Measurements from ENCODE around the gene NR5A1.

Gene NR5A1

DNA sequence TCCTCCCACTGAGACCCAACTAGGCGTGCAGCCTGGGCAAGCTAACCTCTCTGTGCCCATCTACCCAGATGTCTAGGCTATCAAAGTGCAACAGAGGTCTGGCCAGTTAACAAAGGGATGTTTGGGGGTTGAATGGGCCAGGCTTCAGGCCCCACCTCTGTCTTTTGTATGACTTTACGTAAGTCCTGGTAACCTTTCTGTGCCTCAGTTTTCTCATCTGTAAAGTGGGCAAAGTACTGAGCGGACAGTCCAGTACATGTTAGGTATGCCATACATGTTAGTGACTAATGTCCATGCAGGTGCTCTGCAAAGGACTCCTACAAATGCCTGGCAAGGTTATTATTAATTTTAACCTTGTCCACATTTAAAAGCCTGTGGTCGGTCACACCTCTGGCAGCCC is 14.0 kb downstream of the NR5A1 start:
- Histone ChIP-seq H3K27ac (ENCODE audit: low read depth, low read length) (no peak overlapping the region), H3K4me1 (ENCODE audit: control insufficient read depth in 1 of 2, insufficient read depth in 2 of 2, low read length in 2 of 2) (no peaks in the 10 kb centered on the region), H3K27me3 (ENCODE audit: control insufficient read depth in 1 of 2, insufficient read depth in 2 of 2, low read length in 2 of 2) (peaks cover 4 to 15% of the 10 kb centered on the region in 2 donors), H3K4me3 (ENCODE audit: low read depth in 1 of 2, low read length in 2 of 2) (no peak overlapping the region), H3K9me3 (ENCODE audit: control insufficient read depth in 1 of 2, low read length in 2 of 2) (no peaks in the 10 kb centered on the region), H3K9ac (ENCODE audit: low read depth in 1 of 2, low read length in 2 of 2) (no peak overlapping the region), H3K36me3 (ENCODE audit: control insufficient read depth in 1 of 2, insufficient read depth in 2 of 2, low read length in 2 of 2) (no peaks in the 10 kb centered on the region)

DNA sequence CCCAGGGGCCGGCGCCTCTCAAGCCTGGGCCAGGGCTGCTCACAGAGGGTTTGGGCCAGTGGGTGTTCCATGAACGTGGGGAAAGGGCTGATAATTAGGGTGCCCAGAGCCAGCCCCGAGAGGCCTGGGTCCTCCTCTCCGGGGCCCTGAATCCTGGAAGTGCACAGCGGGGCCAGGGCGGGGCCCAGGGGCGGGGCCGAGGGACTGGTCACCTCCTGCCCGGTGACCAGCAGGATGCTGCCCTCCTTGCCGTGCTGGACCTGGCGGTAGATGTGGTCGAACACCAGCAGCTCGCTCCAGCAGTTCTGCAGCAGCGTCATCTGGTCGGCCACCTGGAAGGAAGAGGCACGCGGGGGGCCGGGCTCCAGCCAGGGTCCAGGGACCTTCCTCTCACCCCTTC is 14.4 kb downstream of the NR5A1 start:
- no peak overlapping the region for H3K9ac ChIP-seq (ENCODE audit: low read depth in 1 of 2, low read length in 2 of 2)
- no peak overlapping the region for H3K4me3 ChIP-seq (ENCODE audit: low read depth in 1 of 2, low read length in 2 of 2)
- H3K27me3 ChIP-seq (ENCODE audit: control insufficient read depth in 1 of 2, insufficient read depth in 2 of 2, low read length in 2 of 2) = peaks cover 4 to 15% of the 10 kb centered on the region in 2 donors
- no peaks in the 10 kb centered on the region for H3K36me3 ChIP-seq (ENCODE audit: control insufficient read depth in 1 of 2, insufficient read depth in 2 of 2, low read length in 2 of 2)
- H3K4me1 ChIP-seq (ENCODE audit: control insufficient read depth in 1 of 2, insufficient read depth in 2 of 2, low read length in 2 of 2) = no peaks in the 10 kb centered on the region
- no peaks in the 10 kb centered on the region for H3K9me3 ChIP-seq (ENCODE audit: control insufficient read depth in 1 of 2, low read length in 2 of 2)
- no peak overlapping the region for H3K27ac ChIP-seq (ENCODE audit: low read depth, low read length)

- Histone ChIP-seq H3K9me3 (ENCODE audit: control insufficient read depth in 1 of 2, low read length in 2 of 2) (no peaks in the 10 kb centered on the region), H3K4me1 (ENCODE audit: control insufficient read depth in 1 of 2, insufficient read depth in 2 of 2, low read length in 2 of 2) (no peaks in the 10 kb centered on the region), H3K27ac (ENCODE audit: low read depth, low read length) (no peak overlapping the region), H3K27me3 (ENCODE audit: control insufficient read depth in 1 of 2, insufficient read depth in 2 of 2, low read length in 2 of 2) (peaks cover 5 to 27% of the 10 kb centered on the region in 2 donors), H3K36me3 (ENCODE audit: control insufficient read depth in 1 of 2, insufficient read depth in 2 of 2, low read length in 2 of 2) (no peaks in the 10 kb centered on the region), H3K4me3 (ENCODE audit: low read depth in 1 of 2, low read length in 2 of 2) (no peak overlapping the region), H3K9ac (ENCODE audit: low read depth in 1 of 2, low read length in 2 of 2) (no peak overlapping the region)
These were observed 15.9 kb downstream of the NR5A1 start for GRCh38 chr9:124491049-124491975.

GRCh38 chr9:124490004-124490403 is 17.2 kb downstream of the NR5A1 start:
- no peak overlapping the region for H3K27ac ChIP-seq (ENCODE audit: low read depth, low read length)
- peaks cover 8 to 25% of the 10 kb centered on the region in 2 donors for H3K27me3 ChIP-seq (ENCODE audit: control insufficient read depth in 1 of 2, insufficient read depth in 2 of 2, low read length in 2 of 2)
- no peak overlapping the region for H3K9ac ChIP-seq (ENCODE audit: low read depth in 1 of 2, low read length in 2 of 2)

DNA sequence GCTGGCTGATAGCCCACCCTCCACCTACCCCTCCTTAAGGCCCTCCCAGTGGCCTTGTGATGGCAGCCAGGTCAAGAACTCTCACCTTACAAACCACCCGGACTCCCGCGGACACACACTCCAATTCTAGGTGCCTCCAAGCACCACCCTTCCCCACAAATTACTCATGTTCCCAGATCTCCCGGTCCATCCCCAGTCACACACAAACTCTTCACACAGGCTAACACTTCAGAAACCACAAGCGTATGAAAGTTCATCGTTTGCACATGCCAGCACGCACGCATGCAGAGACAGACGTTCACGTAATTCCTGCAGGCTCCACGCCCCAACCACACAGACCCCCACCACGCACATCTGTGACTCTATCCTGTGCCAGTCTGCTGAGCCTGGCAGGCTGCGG is 18.0 kb downstream of the NR5A1 start:
- no peaks in the 10 kb centered on the region for H3K36me3 ChIP-seq (ENCODE audit: control insufficient read depth in 1 of 2, insufficient read depth in 2 of 2, low read length in 2 of 2)
- H3K27ac ChIP-seq (ENCODE audit: low read depth, low read length) = no peak overlapping the region
- H3K4me1 ChIP-seq (ENCODE audit: control insufficient read depth in 1 of 2, insufficient read depth in 2 of 2, low read length in 2 of 2) = no peaks in the 10 kb centered on the region
- H3K9me3 ChIP-seq (ENCODE audit: control insufficient read depth in 1 of 2, low read length in 2 of 2) = no peaks in the 10 kb centered on the region
- H3K27me3 ChIP-seq (ENCODE audit: control insufficient read depth in 1 of 2, insufficient read depth in 2 of 2, low read length in 2 of 2) = peaks cover 8 to 25% of the 10 kb centered on the region in 2 donors
- H3K9ac ChIP-seq (ENCODE audit: low read depth in 1 of 2, low read length in 2 of 2) = no peak overlapping the region
- H3K4me3 ChIP-seq (ENCODE audit: low read depth in 1 of 2, low read length in 2 of 2) = no peak overlapping the region

More at GRCh38 chr9:124490004-124490403, 17.2 kb downstream of the NR5A1 start:
- Histone ChIP-seq H3K9me3 (ENCODE audit: control insufficient read depth in 1 of 2, low read length in 2 of 2) (no peaks in the 10 kb centered on the region), H3K4me1 (ENCODE audit: control insufficient read depth in 1 of 2, insufficient read depth in 2 of 2, low read length in 2 of 2) (no peaks in the 10 kb centered on the region), H3K36me3 (ENCODE audit: control insufficient read depth in 1 of 2, insufficient read depth in 2 of 2, low read length in 2 of 2) (no peaks in the 10 kb centered on the region), H3K4me3 (ENCODE audit: low read depth in 1 of 2, low read length in 2 of 2) (no peak overlapping the region)

DNA sequence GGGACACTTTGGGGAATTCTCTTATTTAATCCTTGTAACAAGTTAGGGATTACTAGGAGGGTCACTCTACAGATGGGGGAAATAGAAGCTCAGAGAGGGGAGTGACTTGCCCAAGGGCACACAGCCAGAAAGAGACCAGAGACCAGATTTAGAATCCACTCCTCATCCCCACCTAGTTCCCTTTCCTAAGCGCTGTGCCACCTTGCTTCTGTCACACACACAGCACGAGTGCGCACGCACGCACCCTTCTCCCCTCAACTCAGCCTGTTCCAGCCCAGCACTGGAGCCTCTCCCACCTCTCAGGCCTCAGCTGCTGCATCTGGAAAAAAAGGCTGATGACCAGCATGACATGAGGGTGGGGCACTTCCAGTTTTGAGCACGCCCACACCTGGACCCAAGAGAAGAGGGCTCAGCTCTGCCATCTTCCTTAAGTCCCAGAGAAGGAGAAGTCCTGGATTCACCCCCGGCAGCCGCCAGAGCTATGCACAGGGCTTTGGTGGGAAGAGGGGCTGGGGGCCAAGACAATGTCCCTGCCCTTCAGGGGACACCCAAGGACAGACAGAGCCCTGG is 18.5 kb downstream of the NR5A1 start:
- peaks cover 8 to 25% of the 10 kb centered on the region in 2 donors for H3K27me3 ChIP-seq (ENCODE audit: control insufficient read depth in 1 of 2, insufficient read depth in 2 of 2, low read length in 2 of 2)
- no peak overlapping the region for H3K27ac ChIP-seq (ENCODE audit: low read depth, low read length)
- H3K36me3 ChIP-seq (ENCODE audit: control insufficient read depth in 1 of 2, insufficient read depth in 2 of 2, low read length in 2 of 2) = no peaks in the 10 kb centered on the region
- no peaks in the 10 kb centered on the region for H3K9me3 ChIP-seq (ENCODE audit: control insufficient read depth in 1 of 2, low read length in 2 of 2)
- H3K4me3 ChIP-seq (ENCODE audit: low read depth in 1 of 2, low read length in 2 of 2) = no peak overlapping the region
- no peak overlapping the region for H3K9ac ChIP-seq (ENCODE audit: low read depth in 1 of 2, low read length in 2 of 2)
- H3K4me1 ChIP-seq (ENCODE audit: control insufficient read depth in 1 of 2, insufficient read depth in 2 of 2, low read length in 2 of 2) = no peaks in the 10 kb centered on the region

GRCh38 chr9:124487260-124488182 is 19.7 kb downstream of the NR5A1 start:
- Histone ChIP-seq H3K9me3 (ENCODE audit: control insufficient read depth in 1 of 2, low read length in 2 of 2) (no peaks in the 10 kb centered on the region), H3K9ac (ENCODE audit: low read depth in 1 of 2, low read length in 2 of 2) (no peak overlapping the region), H3K4me3 (ENCODE audit: low read depth in 1 of 2, low read length in 2 of 2) (no peak overlapping the region), H3K36me3 (ENCODE audit: control insufficient read depth in 1 of 2, insufficient read depth in 2 of 2, low read length in 2 of 2) (no peaks in the 10 kb centered on the region), H3K4me1 (ENCODE audit: control insufficient read depth in 1 of 2, insufficient read depth in 2 of 2, low read length in 2 of 2) (no peaks in the 10 kb centered on the region), H3K27ac (ENCODE audit: low read depth, low read length) (no peak overlapping the region), H3K27me3 (ENCODE audit: control insufficient read depth in 1 of 2, insufficient read depth in 2 of 2, low read length in 2 of 2) (peaks cover 8 to 25% of the 10 kb centered on the region in 2 donors)

DNA sequence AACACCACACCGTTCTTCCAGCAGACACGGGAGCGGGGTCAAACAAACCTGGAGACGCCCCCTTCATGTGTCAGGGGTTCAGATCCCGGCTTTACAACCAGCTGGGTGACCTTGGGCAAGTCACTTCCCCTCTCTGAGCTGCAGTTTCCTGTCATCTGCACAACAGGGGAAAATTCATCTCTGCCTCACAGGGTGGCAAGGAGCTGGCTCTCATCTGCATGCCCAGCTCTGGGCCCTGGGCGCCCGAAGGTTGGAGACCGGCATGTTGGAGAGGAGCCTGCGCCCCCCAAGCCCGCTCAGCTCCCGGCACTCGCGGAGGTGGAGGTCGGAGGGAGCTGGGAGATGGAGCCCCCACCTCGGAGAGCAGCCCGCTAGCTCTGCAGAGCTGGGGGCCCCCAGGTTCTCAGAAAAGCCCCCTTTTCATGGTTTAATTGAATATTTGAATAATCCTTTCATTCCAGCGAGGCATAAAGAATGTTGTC is 20.4 kb downstream of the NR5A1 start:
- no peak overlapping the region for H3K9ac ChIP-seq (ENCODE audit: low read depth in 1 of 2, low read length in 2 of 2)
- H3K9me3 ChIP-seq (ENCODE audit: control insufficient read depth in 1 of 2, low read length in 2 of 2) = no peaks in the 10 kb centered on the region
- no peak overlapping the region for H3K4me3 ChIP-seq (ENCODE audit: low read depth in 1 of 2, low read length in 2 of 2)
- H3K27ac ChIP-seq (ENCODE audit: low read depth, low read length) = no peak overlapping the region
- H3K36me3 ChIP-seq (ENCODE audit: control insufficient read depth in 1 of 2, insufficient read depth in 2 of 2, low read length in 2 of 2) = no peaks in the 10 kb centered on the region
- no peaks in the 10 kb centered on the region for H3K4me1 ChIP-seq (ENCODE audit: control insufficient read depth in 1 of 2, insufficient read depth in 2 of 2, low read length in 2 of 2)
- peaks cover 8 to 30% of the 10 kb centered on the region in 2 donors for H3K27me3 ChIP-seq (ENCODE audit: control insufficient read depth in 1 of 2, insufficient read depth in 2 of 2, low read length in 2 of 2)

DNA sequence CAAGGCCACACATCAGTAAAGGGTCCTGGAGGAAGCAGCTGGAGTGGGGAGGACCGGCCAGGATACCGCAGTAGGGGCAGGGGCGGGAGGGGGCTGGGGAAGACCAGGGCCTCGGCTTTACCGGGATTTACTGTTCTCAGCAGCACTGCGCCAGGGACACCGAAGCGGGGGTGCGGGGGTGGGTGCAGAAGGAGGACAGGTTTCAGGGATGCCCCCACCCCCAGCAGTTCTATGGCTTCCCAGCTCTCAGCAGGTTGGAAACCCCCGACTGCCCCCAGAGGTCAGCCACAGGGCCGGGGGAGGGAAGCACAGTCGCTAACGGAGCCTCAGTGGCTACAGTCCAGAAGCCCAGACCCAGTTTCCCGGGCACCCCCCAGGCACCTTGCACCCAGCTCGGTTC is 21.3 kb downstream of the NR5A1 start:
- Histone ChIP-seq H3K9ac (ENCODE audit: low read depth in 1 of 2, low read length in 2 of 2) (no peak overlapping the region), H3K4me1 (ENCODE audit: control insufficient read depth in 1 of 2, insufficient read depth in 2 of 2, low read length in 2 of 2) (no peaks in the 10 kb centered on the region), H3K9me3 (ENCODE audit: control insufficient read depth in 1 of 2, low read length in 2 of 2) (no peaks in the 10 kb centered on the region), H3K36me3 (ENCODE audit: control insufficient read depth in 1 of 2, insufficient read depth in 2 of 2, low read length in 2 of 2) (no peaks in the 10 kb centered on the region), H3K27ac (ENCODE audit: low read depth, low read length) (no peak overlapping the region), H3K27me3 (ENCODE audit: control insufficient read depth in 1 of 2, insufficient read depth in 2 of 2, low read length in 2 of 2) (peaks cover 8 to 37% of the 10 kb centered on the region in 2 donors), H3K4me3 (ENCODE audit: low read depth in 1 of 2, low read length in 2 of 2) (no peak overlapping the region)

Data from duodenal mucosa (tissue), 2 donors.